IPS-18c (cell line): ENCODE measurements around the gene RALA.
"Not testable (repeated sequence)": the region's sequence is repeated elsewhere in the genome, so short reads cannot be mapped to it uniquely, and the experiment has no call there.

ENCODE experiments used
- H3K4me3 ChIP-seq: 2 replicates; pipeline ENCODE4 v1.7.0; 2013; ENCODE audit warnings: low read depth, mild to moderate bottlenecking, low read length, moderate library complexity; ENCODE audit not compliant: insufficient read depth
- H3K9me3 ChIP-seq: one replicate; pipeline ENCODE4 v1.6.1; 2013; ENCODE audit warnings: mild to moderate bottlenecking, low read length, moderate library complexity; ENCODE audit not compliant: control insufficient read depth, insufficient read depth

Gene RALA

DNA sequence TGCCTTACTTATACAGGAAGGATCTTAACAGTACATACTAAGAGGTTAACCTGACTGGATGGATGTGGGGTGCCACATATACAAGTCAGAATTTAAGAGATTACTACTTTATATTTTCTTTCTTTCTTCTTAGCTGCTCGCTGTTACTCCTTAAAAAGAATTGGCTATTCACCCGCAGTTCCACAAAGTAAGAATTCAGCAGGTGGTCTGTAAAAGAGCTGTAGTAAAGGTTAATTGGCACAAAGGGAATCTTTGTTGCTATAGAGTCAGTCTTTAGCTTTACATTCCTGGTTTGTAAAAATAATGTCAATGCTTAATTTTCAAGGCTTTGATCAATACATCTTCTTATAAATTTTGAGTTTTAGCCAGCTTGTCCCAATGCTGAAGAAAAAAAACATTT is 43.2 kb downstream of the RALA start:
- no peak overlapping the region for H3K4me3 ChIP-seq
- no peaks in the 10 kb centered on the region for H3K9me3 ChIP-seq

DNA sequence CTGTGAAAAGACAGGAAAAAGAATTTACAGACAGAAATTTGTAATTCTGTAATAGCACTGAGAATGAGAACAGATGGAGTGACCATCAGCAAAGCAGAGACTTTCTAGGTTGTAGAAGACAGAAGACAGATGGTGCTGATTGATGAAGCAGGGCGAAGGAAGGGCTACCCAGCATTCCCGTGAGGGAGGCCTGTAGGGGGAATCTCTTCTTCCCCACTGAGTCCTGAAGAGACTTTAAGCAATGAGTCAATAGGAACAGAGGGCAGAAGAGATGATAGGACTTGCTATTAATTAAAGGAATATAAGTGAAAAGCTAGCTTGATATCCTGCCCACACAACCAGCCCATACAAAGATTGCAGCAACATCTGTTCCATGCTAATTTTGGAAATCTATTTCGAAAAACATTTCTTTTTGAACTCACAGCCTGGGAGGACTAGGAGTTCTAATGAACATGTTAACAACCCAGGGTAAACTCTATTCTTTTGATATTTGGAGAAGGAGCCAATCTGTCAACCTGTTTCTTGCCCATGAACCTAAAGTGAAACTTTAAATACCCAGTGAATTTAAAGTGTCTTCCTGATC is 44.1 kb downstream of the RALA start:
- no peak overlapping the region for H3K4me3 ChIP-seq
- H3K9me3 ChIP-seq: no peaks in the 10 kb centered on the region

DNA sequence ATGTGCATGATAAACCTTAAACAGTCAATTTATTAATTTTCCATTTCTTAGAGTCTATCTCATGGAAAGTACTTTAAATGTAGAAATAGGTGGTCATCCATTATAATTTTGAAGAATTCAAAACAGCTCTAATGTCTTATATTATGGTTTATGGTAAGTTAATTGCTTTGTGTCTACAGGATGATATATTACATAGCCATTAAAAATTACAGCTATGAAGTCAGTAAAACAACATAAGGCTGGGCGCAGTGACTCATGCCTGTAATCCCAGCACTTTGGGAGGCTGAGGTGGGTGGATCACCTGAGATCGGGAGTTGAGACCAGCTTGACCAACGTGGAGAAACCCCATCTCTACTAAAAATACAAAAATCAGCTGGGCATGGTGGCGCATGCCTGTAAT is 44.9 kb downstream of the RALA start:
- not testable (repeated sequence) for H3K4me3 ChIP-seq, H3K9me3 ChIP-seq

DNA sequence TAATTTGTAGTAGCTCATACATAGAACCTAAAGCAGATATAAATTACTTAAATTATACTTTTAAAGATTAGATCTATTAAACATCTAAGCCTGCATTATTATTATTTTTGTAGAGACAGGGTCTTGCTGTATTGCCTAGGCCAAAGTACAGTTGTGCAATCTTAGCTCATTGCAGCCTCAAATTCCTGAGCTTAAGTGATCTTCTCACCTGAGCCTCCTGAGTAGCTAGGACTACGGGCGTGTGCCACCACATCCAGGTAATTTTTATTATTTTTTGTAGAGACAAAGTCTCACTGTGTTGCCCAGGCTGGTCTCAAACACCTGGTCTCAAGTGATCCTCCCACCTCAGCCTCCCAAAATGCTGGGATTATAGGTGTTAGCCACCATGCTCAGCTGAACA is 46.7 kb downstream of the RALA start:
- Histone ChIP-seq H3K9me3 (no peaks in the 10 kb centered on the region), H3K4me3 (no peak overlapping the region)

DNA sequence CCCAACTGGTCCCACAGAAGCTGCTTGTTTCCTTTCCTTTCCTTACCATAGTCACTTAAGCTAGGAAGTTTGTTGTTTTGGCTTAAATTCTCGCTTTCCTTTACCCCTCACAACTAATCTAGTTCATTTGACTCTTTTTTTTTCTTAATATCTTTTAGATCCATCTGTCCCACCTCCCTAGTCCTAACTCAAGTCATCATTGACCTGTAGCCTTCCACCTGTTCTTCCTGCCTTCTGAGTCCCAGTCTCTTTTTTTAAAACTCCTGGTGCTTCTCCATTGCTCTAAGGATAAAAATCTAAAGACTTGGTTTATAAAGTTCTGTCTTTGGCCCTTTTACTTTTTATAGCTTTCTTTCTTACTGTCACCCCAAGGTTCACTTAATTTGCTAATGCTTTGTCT is 47.6 kb downstream of the RALA start:
- Histone ChIP-seq H3K9me3 (no peaks in the 10 kb centered on the region), H3K4me3 (no peak overlapping the region)

DNA sequence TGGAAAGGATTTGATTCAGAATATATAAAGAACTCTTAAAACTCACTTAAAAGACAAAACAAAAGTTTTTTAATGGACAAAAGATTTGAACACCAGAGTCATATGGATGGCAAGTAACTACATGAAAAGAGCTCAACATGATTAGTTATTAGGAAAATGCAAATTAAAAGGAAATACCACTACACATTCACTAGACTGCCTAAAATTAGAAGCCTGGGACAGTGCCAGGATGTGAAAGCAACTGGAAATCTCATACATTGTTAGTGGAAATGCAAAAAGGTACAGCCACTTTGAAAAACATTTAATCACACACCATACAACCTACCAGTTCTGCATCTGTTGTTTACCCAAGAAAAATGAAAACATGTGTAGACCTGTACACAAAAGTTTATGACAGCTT is 48.8 kb downstream of the RALA start:
- Histone ChIP-seq H3K4me3 (no peak overlapping the region), H3K9me3 (no peaks in the 10 kb centered on the region)

DNA sequence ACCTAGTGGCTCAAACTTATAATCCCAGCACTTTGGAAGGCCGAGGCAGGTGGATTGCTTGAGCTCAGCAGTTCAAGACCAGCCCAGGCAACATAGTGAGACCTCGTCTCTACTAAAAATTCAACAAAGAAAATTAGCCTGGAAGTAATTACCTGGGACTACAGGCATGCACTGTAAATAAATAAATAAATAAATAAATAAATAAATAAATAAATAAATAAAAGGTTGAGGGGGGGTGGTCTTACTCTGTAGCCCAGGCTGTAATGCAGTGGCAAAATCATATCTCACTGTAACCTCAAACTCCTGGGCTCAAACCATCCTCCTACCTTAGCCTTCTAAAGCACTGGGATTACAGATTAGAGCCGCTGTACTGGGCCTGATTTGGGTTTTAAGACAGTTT is 50.5 kb downstream of the RALA start:
- no peak overlapping the region for H3K4me3 ChIP-seq
- no peaks in the 10 kb centered on the region for H3K9me3 ChIP-seq

DNA sequence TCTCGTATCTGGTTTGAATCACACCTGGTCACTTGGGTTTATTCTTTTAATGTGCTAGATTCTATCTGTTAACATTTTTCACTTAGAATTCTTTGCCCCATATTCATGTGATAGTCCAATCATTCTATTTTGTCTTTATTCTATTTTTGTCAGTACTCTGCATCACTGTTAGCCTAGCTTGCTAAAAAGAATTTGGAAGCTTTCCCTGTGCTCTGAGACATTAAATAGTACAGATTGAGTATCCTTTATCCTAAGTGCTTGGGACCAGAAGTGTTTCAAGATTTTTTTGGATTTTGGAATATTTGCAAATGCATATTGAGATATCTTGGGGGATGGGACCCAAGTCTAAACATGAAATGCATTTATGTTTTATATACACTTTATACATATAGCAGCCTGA is 51.0 kb downstream of the RALA start:
- no peak overlapping the region for H3K4me3 ChIP-seq
- no peaks in the 10 kb centered on the region for H3K9me3 ChIP-seq

DNA sequence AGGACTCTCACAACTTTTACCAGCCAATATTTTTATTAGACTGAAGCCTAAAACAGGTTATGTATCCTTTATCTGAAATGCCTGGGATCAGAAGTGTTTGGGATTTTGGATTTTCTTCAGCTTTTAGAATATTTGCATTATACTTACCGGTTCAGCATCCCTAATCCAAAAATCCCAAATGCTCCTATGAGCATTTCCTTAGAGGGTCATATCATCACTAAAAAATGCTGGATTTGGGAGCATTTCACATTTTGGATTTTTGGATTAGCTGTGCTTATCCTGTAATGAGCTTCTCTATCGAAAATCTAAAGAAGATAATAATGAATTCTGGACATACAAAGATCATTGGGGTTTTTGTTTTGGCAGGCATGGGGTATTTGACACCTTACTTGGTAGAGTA is 53.0 kb downstream of the RALA start:
- H3K4me3 ChIP-seq: no peak overlapping the region
- no peaks in the 10 kb centered on the region for H3K9me3 ChIP-seq

DNA sequence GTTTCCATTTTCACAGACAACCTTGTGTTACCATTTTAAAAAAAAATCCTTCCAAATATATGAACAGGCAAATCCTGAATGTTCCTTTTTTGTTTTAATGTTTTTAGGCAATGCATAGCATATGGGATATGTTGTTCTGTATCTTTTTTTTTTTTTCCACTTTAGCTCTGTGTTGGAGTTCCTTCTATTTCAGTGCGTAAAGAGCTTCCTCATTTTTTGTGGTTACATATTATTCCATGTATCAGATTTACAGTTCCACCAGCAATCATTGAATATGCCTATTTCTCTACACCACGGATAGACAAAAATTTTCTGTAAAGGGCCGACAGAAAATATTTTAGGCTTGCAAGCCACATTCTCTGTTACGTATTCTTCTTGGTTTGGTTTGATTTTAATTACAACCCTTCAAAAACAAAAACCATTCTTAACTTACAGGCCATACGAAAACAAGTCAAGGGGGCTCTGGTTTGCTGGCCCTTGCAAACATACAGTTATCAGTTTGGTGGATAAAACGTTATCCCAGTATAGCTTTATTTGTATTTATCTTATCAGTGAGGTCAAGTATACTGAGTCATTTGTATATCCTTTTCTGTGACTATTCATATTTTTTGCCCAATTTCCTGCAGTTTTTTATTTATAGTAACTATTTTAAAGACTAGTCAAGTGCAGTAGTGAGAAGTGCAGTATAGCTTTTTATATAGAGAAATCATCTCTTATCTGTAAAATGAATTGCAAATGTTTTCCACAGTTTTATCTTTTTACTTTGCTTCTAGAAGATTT is 55.7 kb downstream of the RALA start:
- Histone ChIP-seq H3K9me3 (no peaks in the 10 kb centered on the region), H3K4me3 (no peak overlapping the region)

DNA sequence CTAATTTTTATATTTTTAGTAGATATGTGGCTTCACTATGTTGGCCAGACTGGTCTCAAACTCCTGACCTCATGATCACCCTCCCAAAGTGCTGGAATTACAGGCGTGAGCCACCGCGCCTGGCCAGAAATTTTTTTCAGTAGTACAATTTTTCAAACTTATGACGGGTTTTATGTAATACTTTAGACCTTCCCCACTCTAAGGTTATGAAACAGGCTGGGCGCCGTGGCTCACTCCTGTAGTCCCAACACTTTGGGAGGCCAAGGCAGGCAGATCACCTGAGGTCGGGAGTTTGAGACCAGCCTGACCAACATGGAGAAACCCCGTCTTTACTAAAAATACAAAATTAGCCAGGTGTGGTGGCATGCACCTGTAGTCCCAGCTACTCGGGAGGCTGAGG is 56.5 kb downstream of the RALA start:
- H3K4me3 ChIP-seq: not testable (repeated sequence)

DNA sequence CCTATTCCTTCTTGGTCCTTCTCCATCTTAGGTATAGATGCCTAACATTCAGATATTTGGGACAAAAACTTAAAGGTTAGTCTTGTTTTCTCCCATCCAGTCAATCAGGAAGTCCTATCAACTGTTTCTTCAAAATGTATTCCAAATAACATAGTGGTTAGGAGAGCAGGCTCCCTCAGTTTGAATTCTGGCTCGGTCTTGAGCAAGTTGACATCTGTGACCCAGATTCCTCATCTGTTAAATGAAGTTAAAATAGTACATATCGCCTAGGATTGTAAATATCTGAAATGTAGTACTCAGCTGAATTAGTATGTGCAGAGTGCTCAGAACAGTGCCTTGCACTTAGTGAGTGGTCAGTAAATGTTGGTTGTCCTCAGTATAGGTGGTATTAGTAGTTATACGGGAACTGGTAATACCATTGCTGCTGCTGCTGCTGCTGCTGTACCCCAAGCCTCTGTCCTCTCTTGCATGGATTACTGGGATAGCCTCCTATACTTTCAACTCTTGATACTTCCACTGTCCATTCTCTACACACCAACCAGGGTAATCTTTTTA is 58.6 kb downstream of the RALA start:
- Histone ChIP-seq H3K9me3 (no peaks in the 10 kb centered on the region), H3K4me3 (no peak overlapping the region)

More for the DNA sequence above, 56.5 kb downstream of the RALA start:
- H3K9me3 ChIP-seq: not testable (repeated sequence)

DNA sequence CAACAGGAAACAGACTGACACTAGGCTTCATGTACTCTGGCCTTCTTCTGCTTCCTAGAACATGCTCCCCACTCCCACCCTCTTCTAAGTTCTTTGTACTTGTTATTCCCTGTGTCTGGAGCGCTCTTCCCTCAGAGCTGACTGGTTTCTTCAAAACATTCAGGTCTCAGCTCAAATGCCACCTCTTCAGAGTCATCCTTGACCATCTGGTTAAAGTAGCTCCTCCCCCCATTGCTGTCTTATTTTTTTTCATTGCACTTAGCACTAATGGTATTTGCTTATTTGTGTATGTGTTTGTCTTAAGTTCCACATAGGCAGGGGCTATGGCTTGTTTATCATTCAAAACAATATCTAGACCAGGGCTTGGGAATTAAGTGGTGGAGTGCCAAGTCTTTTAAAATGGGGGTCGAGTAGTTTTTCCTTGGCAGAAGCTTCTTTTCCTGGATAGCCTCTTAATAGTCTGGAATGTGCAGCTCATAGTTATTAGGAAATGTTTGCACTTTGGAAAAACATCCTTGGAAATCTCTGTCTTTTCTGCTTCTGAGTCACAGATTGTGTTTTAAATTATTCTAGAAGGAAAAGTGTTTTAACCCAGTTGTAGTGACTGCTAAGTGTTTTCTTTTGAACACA is 60.0 kb downstream of the RALA start:
- Histone ChIP-seq H3K4me3 (no peak overlapping the region), H3K9me3 (no peaks in the 10 kb centered on the region)

DNA sequence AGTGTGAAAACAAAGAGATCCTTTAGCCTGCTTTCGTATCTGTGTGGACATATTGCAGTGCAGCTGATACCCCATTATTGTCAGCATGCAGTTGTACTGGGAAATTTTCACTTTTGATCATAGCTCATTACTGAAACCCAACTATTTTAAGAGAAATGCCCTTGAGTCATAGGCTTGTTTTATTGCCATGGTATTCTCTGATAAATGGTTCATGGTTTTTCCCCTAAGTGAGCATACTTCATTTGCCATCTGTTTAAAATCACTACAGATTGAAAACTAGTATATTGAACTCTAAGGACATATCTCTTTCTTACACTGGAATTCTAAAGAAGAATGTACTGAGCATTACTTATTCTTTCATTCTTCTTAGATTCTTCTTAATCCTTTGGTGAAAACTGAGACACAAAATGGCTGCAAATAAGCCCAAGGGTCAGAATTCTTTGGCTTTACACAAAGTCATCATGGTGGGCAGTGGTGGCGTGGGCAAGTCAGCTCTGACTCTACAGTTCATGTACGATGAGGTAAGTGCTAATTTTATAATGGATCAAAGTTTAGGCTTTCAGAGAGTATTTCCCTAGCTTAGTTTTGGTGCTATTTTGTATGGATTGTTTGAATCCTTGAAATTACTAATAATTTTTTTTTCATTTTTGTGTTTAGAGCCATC is 63.0 kb downstream of the RALA start:
- H3K9me3 ChIP-seq: no peaks in the 10 kb centered on the region
- no peak overlapping the region for H3K4me3 ChIP-seq

DNA sequence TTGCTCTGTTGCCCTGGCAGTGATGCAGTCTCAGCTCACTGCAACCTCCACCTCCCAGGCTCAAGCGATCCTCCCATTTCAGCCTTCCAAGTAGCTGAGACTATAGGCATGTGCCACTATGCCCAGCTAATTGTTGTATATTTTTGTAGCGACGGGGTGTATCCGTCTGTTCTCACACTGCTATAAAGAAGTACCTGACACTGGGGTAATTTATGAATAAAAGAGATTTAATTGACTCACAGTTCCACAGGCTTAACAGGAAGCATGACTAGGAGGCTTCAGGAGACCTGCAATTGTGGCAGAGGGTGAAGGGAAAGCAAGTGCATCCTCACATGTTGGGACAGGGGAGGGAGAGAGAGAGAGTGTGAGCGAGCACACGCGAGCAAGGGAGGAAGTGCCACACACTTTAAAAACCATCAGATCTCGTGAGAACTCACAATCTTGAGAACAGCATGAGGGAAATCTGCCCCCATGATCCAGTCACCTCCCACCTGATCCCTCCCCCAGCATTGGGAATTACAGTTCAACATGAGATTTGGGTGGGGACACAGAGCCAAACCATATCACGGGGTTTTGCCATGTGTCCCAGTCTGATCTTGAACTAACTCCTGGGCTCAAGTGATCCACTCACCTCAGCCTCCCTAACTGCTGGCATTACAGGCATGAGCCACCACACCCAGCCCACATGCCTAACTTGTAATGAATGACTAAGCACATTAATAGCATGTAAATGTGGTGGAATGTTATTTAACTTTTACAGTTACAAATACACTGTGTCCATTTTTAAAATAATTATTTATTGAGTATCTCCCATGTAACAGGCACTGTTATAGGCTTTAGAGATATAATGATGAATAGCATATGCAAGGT is 65.5 kb downstream of the RALA start:
- H3K4me3 ChIP-seq: no peak overlapping the region

DNA sequence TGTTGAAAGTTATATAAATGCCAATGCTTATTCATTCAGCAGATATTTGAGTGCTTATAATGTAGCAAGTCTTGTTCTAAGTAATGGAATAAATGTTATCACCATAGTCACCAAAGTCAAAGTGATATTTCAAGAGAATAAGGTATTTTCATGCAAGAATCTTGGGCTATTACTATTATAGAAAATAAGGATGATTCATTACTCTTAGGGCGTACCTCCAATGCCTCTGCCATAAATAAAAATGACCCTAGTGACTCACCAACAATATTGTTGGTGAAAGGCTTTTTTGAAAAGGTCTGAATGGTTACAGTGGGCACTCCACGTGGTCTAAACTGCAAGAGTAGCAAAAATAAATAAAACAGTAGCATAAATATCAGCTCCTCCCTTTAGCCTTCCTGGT is 68.4 kb downstream of the RALA start:
- no peak overlapping the region for H3K4me3 ChIP-seq
- no peaks in the 10 kb centered on the region for H3K9me3 ChIP-seq

More for the DNA sequence above, 65.5 kb downstream of the RALA start:
- H3K9me3 ChIP-seq: no peaks in the 10 kb centered on the region

DNA sequence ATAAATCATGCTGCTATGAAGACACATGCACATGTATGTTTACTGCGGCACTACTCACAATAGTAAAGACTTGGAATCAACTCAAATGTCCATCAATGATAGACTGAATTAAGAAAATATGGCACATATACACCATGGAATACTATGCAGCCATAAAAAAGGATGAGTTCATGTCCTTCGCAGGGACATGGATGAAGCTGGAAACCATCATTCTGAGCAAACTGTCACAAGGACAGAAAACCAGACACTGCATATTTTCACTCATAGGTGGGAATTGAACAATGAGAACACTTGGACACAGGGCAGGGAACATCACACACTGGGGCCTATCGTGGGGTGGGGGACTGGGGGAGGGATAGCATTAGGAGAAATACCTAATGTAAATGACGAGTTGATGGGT is 69.7 kb downstream of the RALA start:
- not testable (repeated sequence) for H3K4me3 ChIP-seq, H3K9me3 ChIP-seq
